GM19328 (cell line): ENCODE data around the gene PRXL2B.
"Not testable (repeated sequence)": the region's sequence is repeated elsewhere in the genome, so short reads cannot be mapped to it uniquely, and the experiment has no call there.

Experiments used
- ATAC-seq: cut with Tn5 transposase; IDR thresholded peaks from one replicate; pipeline ENCODE4 v1.9.1; 2021; ENCODE audit warnings: mild to moderate bottlenecking, moderate library complexity; ENCODE audit not compliant: unreplicated experiment

PRXL2B gene

GRCh38 chr1:2586154-2587070, at the start of gene PRXL2B:
Gene PRXL2B (plus strand): TSS chr1:2586777. CDS start chr1:2586886, 109 bp downstream.
- ATAC-seq, result peak; percentile 67

GRCh38 chr1:2537784-2538115, 48.8 kb upstream of the PRXL2B start:
- no peak for ATAC-seq

DNA sequence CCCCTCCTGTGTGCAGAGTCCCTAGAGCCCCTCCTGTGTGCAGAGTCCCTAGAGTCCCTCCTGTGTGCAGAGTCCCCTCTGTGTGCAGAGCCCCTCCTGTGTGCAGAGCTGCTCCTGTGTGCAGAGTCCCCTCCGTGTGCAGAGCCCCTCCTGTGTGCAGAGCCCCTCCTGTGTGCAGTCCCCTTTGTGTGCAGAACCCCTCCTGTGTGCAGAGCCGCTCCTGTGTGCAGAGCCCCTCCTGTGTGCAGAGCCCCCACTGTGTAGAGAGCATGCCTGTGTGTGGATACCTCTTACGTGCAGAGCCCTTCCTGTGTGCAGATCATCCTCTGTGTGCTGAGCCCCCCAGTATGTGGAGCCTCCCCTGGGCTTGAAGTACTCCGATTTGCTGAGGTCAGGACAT, 48.2 kb upstream of the PRXL2B start:
- no peak for ATAC-seq

- no peak for ATAC-seq
Measured at GRCh38 chr1:2538872-2539271, 47.7 kb upstream of the PRXL2B start.

- no peak for ATAC-seq
Measured at GRCh38 chr1:2539312-2539907, 47.2 kb upstream of the PRXL2B start.

GRCh38 chr1:2540816-2541492, 45.6 kb upstream of the PRXL2B start:
- no peak for ATAC-seq

DNA sequence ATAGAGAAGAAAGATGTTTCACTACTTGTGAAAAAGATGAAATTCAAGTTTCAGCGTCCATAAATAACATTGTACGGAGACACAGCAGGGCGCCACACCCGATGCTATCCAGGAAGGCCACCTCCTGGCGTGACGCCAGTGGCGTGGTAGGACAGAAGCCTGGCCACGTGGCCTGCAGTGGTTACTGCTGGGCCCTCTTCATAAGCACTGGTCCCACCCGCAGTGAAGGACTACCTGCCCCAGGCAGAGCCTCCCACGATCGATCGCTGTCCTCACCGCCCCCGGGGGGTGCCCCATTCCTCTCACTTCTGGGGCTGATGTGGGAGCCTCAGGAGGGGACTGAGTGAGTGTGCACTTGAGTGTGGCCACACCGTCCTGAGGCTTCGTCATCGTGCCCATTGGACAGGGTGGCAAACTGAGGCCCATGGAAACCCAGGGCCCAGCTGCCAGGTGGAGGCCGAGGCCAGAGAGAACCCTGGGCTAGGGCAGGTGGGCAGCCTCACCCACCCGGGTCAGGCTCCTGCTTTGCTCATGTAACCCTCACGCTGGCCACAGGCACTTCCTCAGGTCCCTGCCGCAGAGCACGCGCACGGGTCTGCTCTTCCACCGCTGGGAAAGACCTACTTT, 44.8 kb upstream of the PRXL2B start:
- ATAC-seq, result no peak

DNA sequence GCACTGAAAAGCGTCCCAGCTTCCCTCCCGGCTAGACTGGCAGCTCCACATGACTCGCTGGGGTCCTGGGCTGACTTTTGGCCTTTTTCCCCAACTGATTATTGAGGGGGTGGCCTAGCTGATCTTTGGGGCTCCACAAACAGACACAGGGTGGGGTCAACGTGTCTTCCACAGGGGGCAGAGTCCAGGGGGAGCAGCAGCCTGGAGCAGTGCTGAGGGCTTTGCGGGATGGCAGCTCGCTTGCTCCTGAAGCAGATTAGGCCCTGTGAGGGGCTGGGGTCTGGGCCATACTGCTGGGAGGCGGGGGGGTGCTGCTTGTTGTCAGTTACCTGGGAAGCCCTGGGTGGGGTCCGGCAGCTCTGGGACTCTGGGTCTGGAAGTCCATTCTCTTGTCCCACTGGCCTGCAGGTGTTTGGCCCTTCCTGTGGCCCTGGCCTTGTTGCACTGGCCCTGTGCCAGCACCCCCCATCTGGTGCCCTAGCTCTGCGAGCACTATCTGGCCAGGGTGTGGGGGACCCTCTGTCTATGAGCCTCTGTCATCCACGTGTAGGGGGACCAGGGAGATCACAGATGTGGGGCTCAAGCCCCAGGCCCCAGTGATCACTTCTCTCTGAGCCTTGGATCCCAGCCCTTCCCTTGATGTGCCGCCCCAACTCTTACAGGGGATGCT, 44.2 kb upstream of the PRXL2B start:
- ATAC-seq, result no peak

GRCh38 chr1:2543543-2544092, 43.0 kb upstream of the PRXL2B start:
- ATAC-seq, result no peak

- ATAC-seq, result no peak
Measured at GRCh38 chr1:2544093-2544874, 42.3 kb upstream of the PRXL2B start.

GRCh38 chr1:2544875-2545640, 41.5 kb upstream of the PRXL2B start:
- no peak for ATAC-seq

GRCh38 chr1:2545754-2546514, 40.6 kb upstream of the PRXL2B start:
- peak; percentile 36 for ATAC-seq

DNA sequence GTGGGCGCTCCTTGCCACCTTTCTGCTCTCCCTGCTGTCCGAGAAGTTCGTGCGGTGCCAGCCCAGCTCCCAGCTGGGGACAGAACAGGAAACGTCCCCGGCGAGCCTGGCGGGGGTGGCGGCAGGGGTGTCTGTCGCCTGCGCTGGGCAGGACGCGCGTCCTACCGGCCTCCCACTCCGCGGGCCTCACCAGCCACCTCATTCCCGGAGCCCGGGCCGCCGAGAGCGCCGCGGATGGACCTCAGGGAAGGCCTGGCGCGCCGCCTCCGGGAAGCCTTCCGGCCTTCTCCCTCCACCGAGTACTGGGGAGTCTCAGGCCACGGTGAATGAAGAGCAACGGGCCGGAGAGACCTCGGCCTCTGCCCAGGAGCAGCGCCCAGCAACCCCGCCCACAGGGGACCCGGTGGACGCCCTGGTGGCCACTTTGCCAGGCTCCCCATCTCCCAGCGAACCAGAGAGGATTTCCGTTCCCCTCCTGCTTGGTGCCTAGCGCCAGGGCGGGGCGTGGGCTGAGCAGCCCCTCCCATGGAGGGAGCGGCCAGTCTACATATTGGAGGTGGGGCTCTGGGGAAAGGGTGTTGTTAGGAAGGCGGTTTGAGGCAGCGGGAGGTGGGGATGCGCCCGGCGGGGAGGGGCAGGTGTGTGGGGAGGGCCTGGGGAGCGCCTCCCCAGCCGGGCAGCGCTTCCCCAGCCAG, 39.9 kb upstream of the PRXL2B start:
- peak; percentile 30 for ATAC-seq

DNA sequence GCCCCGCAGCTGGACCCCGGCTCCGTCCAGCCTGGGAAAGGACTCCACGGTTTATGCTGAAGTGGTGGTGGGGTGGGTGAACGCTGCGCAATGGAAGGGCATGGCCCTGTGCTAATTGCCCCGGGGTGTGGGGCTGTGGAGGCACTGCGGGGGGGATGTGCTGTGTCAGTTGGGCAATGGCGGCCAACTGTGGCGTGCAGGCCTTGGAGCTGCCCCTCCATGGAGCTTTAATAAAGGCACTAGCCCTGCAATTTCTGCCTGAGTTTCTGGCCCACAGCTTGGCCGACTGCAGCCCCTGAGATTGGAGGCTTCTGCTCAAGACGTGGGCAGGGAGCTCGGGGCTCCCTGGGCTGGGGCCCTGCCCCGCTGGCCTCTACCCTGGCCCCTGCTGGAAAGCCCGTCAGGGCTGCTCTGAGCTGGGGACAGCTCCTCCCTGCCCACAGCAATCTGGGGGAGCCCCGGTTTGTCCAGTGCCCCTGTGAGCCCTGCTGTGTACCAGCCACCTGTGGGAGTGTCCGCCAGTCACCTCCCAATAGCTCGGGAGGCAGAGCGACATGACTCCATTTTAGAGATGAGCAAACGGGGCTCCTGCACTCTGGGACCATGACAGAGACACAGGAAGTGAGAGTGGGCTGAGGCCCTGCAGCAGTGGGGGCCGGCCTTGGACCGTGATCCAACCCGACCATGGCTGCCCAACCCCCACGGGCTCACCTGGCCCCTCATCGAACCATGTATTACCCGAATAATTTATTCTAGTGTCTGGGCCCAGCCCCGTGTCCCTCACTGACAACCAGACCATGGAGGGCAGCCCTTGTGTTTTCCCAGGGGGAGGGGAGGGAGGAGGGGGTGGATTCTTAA, 39.1 kb upstream of the PRXL2B start:
- ATAC-seq, result no peak

DNA sequence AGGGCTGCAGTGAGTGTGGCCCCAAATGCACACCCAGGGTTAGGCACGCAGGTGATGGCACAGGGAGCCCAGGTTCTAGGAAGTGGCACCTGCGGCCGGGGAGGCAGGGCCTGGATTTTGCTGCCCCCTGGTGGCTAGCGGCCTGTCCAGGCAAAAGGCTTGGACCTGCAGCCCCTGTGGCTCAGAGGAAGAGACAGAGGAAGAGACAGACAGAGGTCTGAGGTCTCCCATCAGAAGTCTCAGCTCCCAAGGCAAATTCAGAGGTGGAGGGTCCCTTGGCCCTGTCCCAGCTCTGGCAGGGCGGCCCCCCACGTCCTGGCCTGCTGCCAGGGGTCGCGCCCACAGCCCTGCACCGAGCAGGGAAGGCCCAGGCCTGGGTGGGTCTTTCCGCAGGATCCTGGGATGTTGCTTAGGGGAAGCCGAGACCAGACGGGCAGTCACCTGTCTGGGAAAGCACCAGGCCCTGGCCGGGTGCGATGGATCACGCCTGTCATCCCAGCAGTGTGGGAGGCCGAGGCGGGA, 38.4 kb upstream of the PRXL2B start:
- ATAC-seq, result no peak

DNA sequence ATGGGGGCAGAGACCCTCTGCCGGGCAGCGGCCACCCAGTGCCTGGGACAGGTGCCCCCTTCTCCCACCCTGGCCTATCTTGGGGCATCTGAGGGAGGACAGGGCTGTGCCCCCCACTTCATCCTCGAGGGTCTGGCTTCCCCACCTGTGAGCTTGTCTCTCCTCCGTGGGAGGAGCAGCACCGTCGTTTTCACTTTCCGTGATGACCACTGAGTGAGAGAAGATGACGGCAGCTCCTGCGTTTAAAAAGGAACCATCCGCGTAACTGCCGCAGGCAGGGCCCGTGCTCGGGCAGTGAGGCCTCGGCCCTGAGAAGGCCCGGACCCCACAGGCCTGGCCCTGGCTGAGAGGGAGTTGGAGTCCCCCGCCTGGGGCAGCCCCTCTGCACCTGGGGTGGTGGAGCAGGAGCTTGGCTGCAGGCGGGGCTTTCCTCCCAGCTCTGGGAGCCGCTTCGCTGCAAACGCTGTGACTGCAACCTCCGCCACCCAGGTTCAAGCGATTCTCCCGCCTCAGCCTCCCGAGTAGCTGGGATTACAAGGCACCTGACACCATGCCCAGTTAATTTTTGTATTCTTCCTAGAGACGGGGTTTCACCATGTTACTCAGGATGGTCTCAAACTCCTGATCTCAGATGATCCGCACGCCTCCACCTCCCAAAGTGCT, 37.1 kb upstream of the PRXL2B start:
- ATAC-seq, result not testable (repeated sequence)
